OCI-LY3 (cell line): ENCODE results near the gene TRNT1.

Experiments
- EZH2phosphoT487 ChIP-seq: fragments of 200-600 bp; shearing (Covaris generic); IDR thresholded peaks from 2 replicates; pipeline ENCODE4 v1.6.1; 2018; ENCODE audit warnings: antibody characterized with exemption, mixed run types, low read depth
- TF ChIP-seq, protein P1 (sequence below): fragments of 200-600, 300-600 bp; sonication (generic); IDR thresholded peaks from 2 replicates; pipeline ENCODE4 v1.5.1; 2014; ENCODE audit warnings: antibody characterized with exemption, low read length, low read depth

DNA sequence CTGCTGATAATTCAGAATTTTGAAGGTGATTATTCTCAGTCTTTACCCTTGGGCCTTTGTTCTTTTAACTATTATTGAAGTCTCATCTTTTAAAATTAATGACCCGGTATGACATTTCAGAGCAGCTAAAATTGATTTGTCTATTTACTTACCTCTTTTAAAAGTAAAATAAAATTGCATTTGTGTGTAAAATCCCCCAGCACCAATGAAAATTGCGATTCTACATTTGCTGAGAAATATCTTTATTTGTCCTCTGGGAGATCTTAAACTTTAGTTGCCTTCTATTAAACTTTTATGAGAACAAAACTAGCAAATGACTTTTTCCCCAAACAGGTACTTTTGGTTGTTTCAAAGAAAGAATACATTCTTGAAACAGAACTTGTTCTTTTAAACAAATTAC is 9.1 kb upstream of the TRNT1 start:
- TF ChIP-seq, protein P1, sequence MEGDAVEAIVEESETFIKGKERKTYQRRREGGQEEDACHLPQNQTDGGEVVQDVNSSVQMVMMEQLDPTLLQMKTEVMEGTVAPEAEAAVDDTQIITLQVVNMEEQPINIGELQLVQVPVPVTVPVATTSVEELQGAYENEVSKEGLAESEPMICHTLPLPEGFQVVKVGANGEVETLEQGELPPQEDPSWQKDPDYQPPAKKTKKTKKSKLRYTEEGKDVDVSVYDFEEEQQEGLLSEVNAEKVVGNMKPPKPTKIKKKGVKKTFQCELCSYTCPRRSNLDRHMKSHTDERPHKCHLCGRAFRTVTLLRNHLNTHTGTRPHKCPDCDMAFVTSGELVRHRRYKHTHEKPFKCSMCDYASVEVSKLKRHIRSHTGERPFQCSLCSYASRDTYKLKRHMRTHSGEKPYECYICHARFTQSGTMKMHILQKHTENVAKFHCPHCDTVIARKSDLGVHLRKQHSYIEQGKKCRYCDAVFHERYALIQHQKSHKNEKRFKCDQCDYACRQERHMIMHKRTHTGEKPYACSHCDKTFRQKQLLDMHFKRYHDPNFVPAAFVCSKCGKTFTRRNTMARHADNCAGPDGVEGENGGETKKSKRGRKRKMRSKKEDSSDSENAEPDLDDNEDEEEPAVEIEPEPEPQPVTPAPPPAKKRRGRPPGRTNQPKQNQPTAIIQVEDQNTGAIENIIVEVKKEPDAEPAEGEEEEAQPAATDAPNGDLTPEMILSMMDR = no peak
- TF ChIP-seq EZH2phosphoT487 = no peak
